Mammary epithelial cell (primary cell): ENCODE data around the gene SPTB.

Source experiments
- CTCF ChIP-seq, 2 donors: IDR thresholded peaks in 1 of 2; conservative IDR thresholded peaks in 1 of 2; 2 replicates each; pipeline ENCODE4 v1.5.1; 2011 to 2012; ENCODE audit warnings: inconsistent platforms in 2 of 2, low read length in 2 of 2, mild to moderate bottlenecking in 2 of 2, control low read depth in 1 of 2, low read depth in 1 of 2; ENCODE audit not compliant: insufficient read depth in 1 of 2; ENCODE audit errors: extremely low read depth in 1 of 2
- EZH2 ChIP-seq: IDR thresholded peaks from 2 replicates; pipeline ENCODE4 v1.6.1; 2012; ENCODE audit warnings: low read length, inconsistent platforms, borderline replicate concordance

- no peak for TF ChIP-seq CTCF (conservative IDR thresholded peaks at IDR 0.05 in 1 of 2, IDR thresholded peaks at IDR 0.05 in 1 of 2; ENCODE audit: extremely low read depth in 1 of 2, insufficient read depth in 1 of 2, low read depth in 1 of 2, low read length in 2 of 2)
- TF ChIP-seq EZH2 = no peak
Measured at GRCh38 chr14:64865992-64866391, 13.7 kb downstream of the SPTB start.
